ENCODE data around the gene TUBB.
A peak's percentile ranks its signal among the peaks of the same experiment; 100 is the strongest.

The TUBB gene

DNA sequence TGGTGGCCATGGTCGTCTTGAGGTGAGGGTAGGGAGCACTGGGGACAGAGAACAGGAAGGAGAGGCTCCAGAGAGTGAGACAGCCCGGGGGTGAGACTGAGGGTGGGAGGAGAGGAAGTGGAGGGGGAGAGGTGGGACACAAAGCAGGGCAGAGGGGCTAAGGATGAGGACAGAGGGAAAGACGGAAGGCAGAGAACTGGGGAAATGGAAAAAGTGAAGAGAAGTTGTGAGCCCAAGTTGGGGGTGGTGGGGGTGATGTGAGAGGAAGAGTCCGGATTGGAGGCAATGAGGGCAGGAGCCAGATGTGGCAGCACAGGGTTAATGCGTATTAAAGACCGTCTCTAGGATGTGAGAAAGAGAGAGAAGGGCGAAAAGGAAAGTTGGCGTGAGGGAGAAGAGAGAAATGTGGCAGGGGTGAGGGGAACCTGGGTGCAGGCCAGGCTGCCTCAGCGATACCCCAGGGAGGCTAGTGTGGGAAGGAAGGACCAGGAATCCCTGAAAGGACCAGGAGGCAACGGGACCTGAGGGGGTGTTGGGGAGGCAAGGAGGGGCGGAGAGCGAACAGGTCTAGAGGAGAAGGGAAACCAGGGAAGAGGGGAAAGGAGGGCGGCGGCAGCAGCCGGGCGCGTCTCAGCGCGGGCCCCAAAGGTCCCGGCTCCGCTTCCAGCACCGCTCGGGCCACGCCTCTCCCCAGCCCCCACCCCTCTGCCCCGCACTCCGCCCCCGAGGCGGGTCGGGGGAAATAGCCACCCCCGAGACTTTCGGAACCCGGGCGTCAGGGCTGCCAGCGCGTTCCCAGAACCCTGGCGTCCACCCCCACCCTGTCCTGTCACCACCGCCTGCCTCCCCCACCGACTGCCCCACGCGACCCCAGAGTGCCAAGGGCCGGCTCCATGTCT, 33.9 kb upstream of the TUBB start, which contains the start of gene PPP1R18:
PPP1R18 (minus strand) TSS at position 637 of the 899 bp plus-strand sequence; CDS start at position 10, 627 bp downstream.
- DNase-seq (ENCODE audit: low spot score) (peak; percentile 82), ATAC-seq (ENCODE audit: low read depth) (peak; percentile 13)
- Histone ChIP-seq H3K9me3 (ENCODE audit: severe bottlenecking) (no peaks in the 10 kb centered on the region), H3K36me3 (ENCODE audit: low read depth) (peaks cover 36% of the 10 kb centered on the region), H3K27ac (ENCODE audit: poor library complexity, severe bottlenecking) (peak within 1 kb of the TSS; percentile 95), H3K4me1 (ENCODE audit: insufficient read depth, poor library complexity, severe bottlenecking) (peaks cover 11% of the 10 kb centered on the region), H3K4me3 (ENCODE audit: severe bottlenecking) (peak within 1 kb of the TSS; percentile 86), H3K27me3 (ENCODE audit: insufficient read depth, poor library complexity, severe bottlenecking) (no peaks in the 10 kb centered on the region)
- no peak for TF ChIP-seq CTCF (IDR thresholded peaks at IDR 0.05; ENCODE audit: poor library complexity, severe bottlenecking)

GRCh38 chr6:30686908-30687658, 33.1 kb upstream of the TUBB start:
- Histone ChIP-seq H3K27me3 (ENCODE audit: insufficient read depth, poor library complexity, severe bottlenecking) (no peaks in the 10 kb centered on the region), H3K4me1 (ENCODE audit: insufficient read depth, poor library complexity, severe bottlenecking) (peaks cover 9% of the 10 kb centered on the region), H3K9me3 (ENCODE audit: severe bottlenecking) (no peaks in the 10 kb centered on the region), H3K4me3 (ENCODE audit: severe bottlenecking) (peak overlapping the region; percentile 86), H3K36me3 (ENCODE audit: low read depth) (peaks cover 28% of the 10 kb centered on the region), H3K27ac (ENCODE audit: poor library complexity, severe bottlenecking) (peak overlapping the region; percentile 95)
- ATAC-seq (ENCODE audit: low read depth) (peak; percentile 63), DNase-seq (ENCODE audit: low spot score) (peak; percentile 99)
- TF ChIP-seq CTCF (IDR thresholded peaks at IDR 0.05; ENCODE audit: poor library complexity, severe bottlenecking), result no peak

GRCh38 chr6:30687659-30688431, 32.3 kb upstream of the TUBB start:
- peak overlapping the region; percentile 86 for H3K4me3 ChIP-seq (ENCODE audit: severe bottlenecking)
- H3K36me3 ChIP-seq (ENCODE audit: low read depth), result peaks cover 24% of the 10 kb centered on the region
- ATAC-seq (ENCODE audit: low read depth) (no peak), DNase-seq (ENCODE audit: low spot score) (no peak)
- no peaks in the 10 kb centered on the region for H3K27me3 ChIP-seq (ENCODE audit: insufficient read depth, poor library complexity, severe bottlenecking)
- TF ChIP-seq CTCF (IDR thresholded peaks at IDR 0.05; ENCODE audit: poor library complexity, severe bottlenecking), result peak; percentile 22
- peaks cover 7% of the 10 kb centered on the region for H3K4me1 ChIP-seq (ENCODE audit: insufficient read depth, poor library complexity, severe bottlenecking)
- peak overlapping the region; percentile 95 for H3K27ac ChIP-seq (ENCODE audit: poor library complexity, severe bottlenecking)
- no peaks in the 10 kb centered on the region for H3K9me3 ChIP-seq (ENCODE audit: severe bottlenecking)

GRCh38 chr6:30688569-30688968, 31.6 kb upstream of the TUBB start:
- DNase-seq (ENCODE audit: low spot score) (no peak), ATAC-seq (ENCODE audit: low read depth) (no peak)
- Histone ChIP-seq H3K4me1 (ENCODE audit: insufficient read depth, poor library complexity, severe bottlenecking) (peaks cover 7% of the 10 kb centered on the region), H3K9me3 (ENCODE audit: severe bottlenecking) (no peaks in the 10 kb centered on the region), H3K27ac (ENCODE audit: poor library complexity, severe bottlenecking) (peak overlapping the region; percentile 95), H3K4me3 (ENCODE audit: severe bottlenecking) (no peak overlapping the region), H3K27me3 (ENCODE audit: insufficient read depth, poor library complexity, severe bottlenecking) (no peaks in the 10 kb centered on the region), H3K36me3 (ENCODE audit: low read depth) (peaks cover 17% of the 10 kb centered on the region)
- no peak for TF ChIP-seq CTCF (IDR thresholded peaks at IDR 0.05; ENCODE audit: poor library complexity, severe bottlenecking)

Measured in RWPE2 (cell line).